HCT116 (cell line): ENCODE measurements around the gene KIF26B. TPM values are rescaled to one million over a fixed set of nuclear protein-coding genes. Genes with fewer than 3 reads are reported as not detected.

ENCODE experiments used
- ATAC-seq: fragments of 200-7000 bp; cut with Tn5 transposase; 2 replicates; pipeline ENCODE4 v1.9.1; 2020; ENCODE audit warnings: mild to moderate bottlenecking, moderate library complexity
- BruUV-seq: library from RNA; stranded (reverse); fragments of 400-500 nt; replicated peaks from 2 replicates; lab custom pipeline; 2021; lab: Mats Ljungman, UMichigan
- CTCF ChIA-PET: fragments of 300-600 bp; sonication (Branson Sonifier 250); formaldehyde crosslinking; loops from one replicate; lab custom pipeline; 2021; ENCODE audit warnings: antibody characterized with exemption; lab: Charles Lee
- POLR2A ChIA-PET: fragments of 300-600, 350-600 bp; sonication (Branson Sonifier 250); formaldehyde crosslinking; loops from one replicate; lab custom pipeline; 2021; ENCODE audit warnings: antibody characterized with exemption; lab: Charles Lee
- RAD21 ChIA-PET, 2 experiments: fragments of 300-600 bp; sonication (Branson Sonifier 250); formaldehyde crosslinking; loops; one replicate each; lab custom pipeline; 2023; ENCODE audit warnings: low total read pairs in 2 of 2; ENCODE audit not compliant: uncharacterized antibody in 2 of 2, unreplicated experiment in 2 of 2, low non-redundant PET in 1 of 2; lab: Charles Lee
- DNase-seq: peaks from one replicate; pipeline ENCODE4 v3.0.0-alpha.2; 2010; ENCODE audit warnings: low read depth, low spot score
- H2AFZ ChIP-seq: fragments of 200-600 bp; shearing (Covaris generic), sonication (generic); 2 replicates; pipeline ENCODE4 v1.6.1; 2017; ENCODE audit warnings: low read depth, mixed run types, mixed read lengths, antibody characterized with exemption, low read length; ENCODE audit not compliant: poor library complexity, severe bottlenecking
- H3K27ac ChIP-seq: 2 replicates; pipeline ENCODE4 v1.5.1; 2012; ENCODE audit warnings: low read depth, low read length
- H3K27me3 ChIP-seq: fragments of 200-600 bp; sonication (generic); 2 replicates; pipeline ENCODE4 v1.6.1; 2016; ENCODE audit warnings: mixed run types, low read length, mixed read lengths; ENCODE audit not compliant: insufficient read depth
- H3K36me3 ChIP-seq, 2 experiments: fragments of 200-500 bp in 1 of 2; fragments of 200-600 bp in 1 of 2; sonication (Bioruptor generic) in 1 of 2; sonication (generic) in 1 of 2; 2 replicates each; pipeline versions ENCODE4 v1.5.1 to v1.6.1; 2014 to 2016; ENCODE audit warnings: low read length in 2 of 2, inconsistent platforms in 1 of 2, mixed read lengths in 1 of 2, mixed run types in 1 of 2; ENCODE audit not compliant: insufficient read depth in 2 of 2, control insufficient read depth in 1 of 2
- H3K4me1 ChIP-seq, 2 experiments: fragments of 200-600 bp in 1 of 2; sonication (generic) in 1 of 2; 2 replicates each; pipeline versions ENCODE4 v1.5.1 to v1.6.1; 2012 to 2017; ENCODE audit warnings: low read length in 2 of 2, inconsistent platforms in 1 of 2, mild to moderate bottlenecking in 1 of 2, mixed read lengths in 1 of 2, mixed run types in 1 of 2, moderate library complexity in 1 of 2; ENCODE audit not compliant: insufficient read depth in 2 of 2, control insufficient read depth in 1 of 2
- H3K4me2 ChIP-seq: fragments of 200-600 bp; sonication (generic); 2 replicates; pipeline ENCODE4 v1.6.1; 2017; ENCODE audit warnings: mixed run types, low read length, mixed read lengths
- H3K4me3 ChIP-seq, 2 experiments: fragments of 200-600 bp in 1 of 2; sonication (generic) in 1 of 2; replicated peaks in 1 of 2; 2 replicates each; pipeline ENCODE4 v1.5.1; 2011 to 2016; ENCODE audit warnings: low read length in 2 of 2, control low read depth in 1 of 2, low read depth in 1 of 2, mild to moderate bottlenecking in 1 of 2, mixed read lengths in 1 of 2, mixed run types in 1 of 2
- H3K79me2 ChIP-seq: fragments of 200-600 bp; sonication (generic); 2 replicates; pipeline ENCODE4 v1.6.1; 2017; ENCODE audit warnings: mild to moderate bottlenecking, mixed run types, low read length, moderate library complexity, mixed read lengths; ENCODE audit not compliant: insufficient read depth
- H3K9ac ChIP-seq: fragments of 200-600 bp; sonication (generic); 2 replicates; pipeline ENCODE4 v1.6.1; 2016; ENCODE audit warnings: low read length, mixed read lengths
- H3K9me2 ChIP-seq: fragments of 200-600 bp; sonication (generic), shearing (Covaris generic); 2 replicates; pipeline ENCODE4 v1.6.1; 2017; ENCODE audit warnings: mixed run types, mild to moderate bottlenecking, moderate library complexity; ENCODE audit not compliant: insufficient read depth
- H3K9me3 ChIP-seq, 2 experiments: fragments of 200-500 bp in 1 of 2; fragments of 200-600 bp in 1 of 2; sonication (Bioruptor generic) in 1 of 2; sonication (generic) in 1 of 2; 2 replicates each; pipeline ENCODE4 v1.6.1; 2014 to 2017; ENCODE audit warnings: low read length in 2 of 2, mixed read lengths in 2 of 2, inconsistent platforms in 1 of 2, low read depth in 1 of 2, mild to moderate bottlenecking in 1 of 2, mixed run types in 1 of 2, moderate library complexity in 1 of 2; ENCODE audit not compliant: control insufficient read depth in 1 of 2, insufficient read depth in 1 of 2
- H4K20me1 ChIP-seq: fragments of 200-600 bp; sonication (generic), shearing (Covaris generic); 2 replicates; pipeline ENCODE4 v1.6.1; 2017; ENCODE audit warnings: mixed run types, mild to moderate bottlenecking, moderate library complexity; ENCODE audit not compliant: insufficient read depth
- CBX3 ChIP-seq: IDR thresholded peaks from 2 replicates; pipeline ENCODE4 v1.6.1; 2012; ENCODE audit warnings: low read depth
- CTCF ChIP-seq, 3 experiments: fragments of 200-600 bp in 1 of 3; sonication (generic) in 1 of 3; IDR thresholded peaks in 2 of 3; conservative IDR thresholded peaks in 1 of 3; 2 replicates each; pipeline ENCODE4 v1.5.1; 2012 to 2017; ENCODE audit warnings: low read depth in 2 of 3, low read length in 2 of 3, antibody characterized with exemption in 1 of 3, borderline replicate concordance in 1 of 3, control low read depth in 1 of 3, mild to moderate bottlenecking in 1 of 3, mixed read lengths in 1 of 3, mixed run types in 1 of 3, moderate library complexity in 1 of 3; ENCODE audit not compliant: insufficient read depth in 1 of 3
- ELF1 ChIP-seq: IDR thresholded peaks from 2 replicates; pipeline ENCODE4 v1.6.1; 2012; ENCODE audit warnings: low read depth, borderline replicate concordance
- EZH2 ChIP-seq: fragments of 200-600 bp; sonication (generic); IDR thresholded peaks from 2 replicates; pipeline ENCODE4 v1.6.1; 2017; ENCODE audit warnings: antibody characterized with exemption, mixed run types
- MAX ChIP-seq: IDR thresholded peaks from 2 replicates; pipeline ENCODE4 v1.6.1; 2012
- POLR2AphosphoS5 ChIP-seq: IDR thresholded peaks from 2 replicates; pipeline ENCODE4 v1.6.1; 2011; ENCODE audit warnings: mild to moderate bottlenecking, low read depth, low read length, moderate library complexity
- REST ChIP-seq: IDR thresholded peaks from 2 replicates; pipeline ENCODE4 v1.6.1; 2012; ENCODE audit warnings: low read depth
- SIN3A ChIP-seq: IDR thresholded peaks from 2 replicates; pipeline ENCODE4 v1.6.1; 2012; ENCODE audit warnings: low read depth
- SP1 ChIP-seq: IDR thresholded peaks from 2 replicates; pipeline ENCODE4 v1.6.1; 2012; ENCODE audit warnings: low read depth
- YY1 ChIP-seq: IDR thresholded peaks from 2 replicates; pipeline ENCODE4 v1.6.1; 2011; ENCODE audit warnings: low read length, low read depth, moderate library complexity, mild to moderate bottlenecking; ENCODE audit not compliant: insufficient replicate concordance; ENCODE audit errors: extremely low read depth
- ZBTB33 ChIP-seq: IDR thresholded peaks from 2 replicates; pipeline ENCODE4 v1.6.1; 2011; ENCODE audit warnings: mild to moderate bottlenecking, low read length, moderate library complexity; ENCODE audit not compliant: insufficient replicate concordance; ENCODE audit errors: extremely low read depth
- ZFX ChIP-seq: fragments of 450-650 bp; IDR thresholded peaks from 2 replicates; pipeline ENCODE4 v1.6.1; 2017
- ZNF274 ChIP-seq: fragments of 200-500 bp; sonication (Bioruptor generic); IDR thresholded peaks from 2 replicates; pipeline ENCODE4 v1.6.1; 2014; ENCODE audit warnings: mild to moderate bottlenecking, low read depth, low read length, inconsistent platforms
- intact Hi-C: fragments of 100-400 bp; cut with micrococcal nuclease; formaldehyde crosslinking; loops from 2 replicates; pipeline ENCODE4 v1.10.0; 2022
- total RNA-seq: library from RNA; stranded (reverse); gene quantifications from one replicate; pipeline ENCODE4 v1.2.1, GENCODE V29; 2021; ENCODE audit not compliant: unreplicated experiment

KIF26B gene
- total RNA-seq, 1 experiment from 2014 or later: 0.49 TPM

GRCh38 chr1:245378311-245378722, 223.5 kb downstream of the KIF26B start:
- H3K4me2 ChIP-seq: no peak overlapping the region
- H3K27me3 ChIP-seq: 0 out of 2 replicates have a peak, but pooled peaks cover under 1% of the 10 kb centered on the region
- no peak overlapping the region for H3K27ac ChIP-seq
- H4K20me1 ChIP-seq: no peaks in the 10 kb centered on the region
- no peaks in the 10 kb centered on the region for H3K9me3 ChIP-seq
- H3K4me3 ChIP-seq: no peak overlapping the region
- H2AFZ ChIP-seq: no peak overlapping the region
- DNase-seq (no peak), ATAC-seq (no peak)
- intact Hi-C loops: no loop called here
- TF ChIP-seq MAX: no peak
- TF ChIP-seq YY1: no peak
- no peak for TF ChIP-seq ZNF274
- TF ChIP-seq SIN3A: no peak
- no peak for TF ChIP-seq EZH2
- TF ChIP-seq ZBTB33: no peak
- no peak for TF ChIP-seq CBX3
- TF ChIP-seq ELF1: no peak
- no peak for TF ChIP-seq REST
- TF ChIP-seq POLR2AphosphoS5: no peak
- no peak for TF ChIP-seq CTCF (IDR thresholded peaks at IDR 0.05 in 2 of 3, conservative IDR thresholded peaks at IDR 0.05 in 1 of 3; ENCODE audit: borderline replicate concordance in 1 of 3, insufficient read depth in 1 of 3, low read depth in 2 of 3, low read length in 2 of 3)
- TF ChIP-seq SP1: no peak
- no peak for TF ChIP-seq ZFX
- RAD21 ChIA-PET: no interaction called here
- CTCF ChIA-PET: no interaction called here
- H3K4me1 ChIP-seq: peaks cover 0 to 3% of the 10 kb centered on the region in 2 experiments; a peak in 1 of 4 replicates
- no peaks in the 10 kb centered on the region for H3K79me2 ChIP-seq
- BruUV-seq: no TSS peak
- H3K9me2 ChIP-seq: no peaks in the 10 kb centered on the region
- no peak overlapping the region for H3K9ac ChIP-seq
- POLR2A ChIA-PET: no interaction called here
- H3K36me3 ChIP-seq: no peaks in the 10 kb centered on the region
